Measurements from ENCODE around the gene BTNL2. TPM values are rescaled to one million over a fixed set of nuclear protein-coding genes. Genes with fewer than 3 reads are reported as not detected.

Gene BTNL2
- total RNA-seq, 1 experiment from 2014 or later, result not detected

GRCh38 chr6:32442243-32442667 lies 35.3 kb upstream of the BTNL2 start:
- TF ChIP-seq, protein P1, sequence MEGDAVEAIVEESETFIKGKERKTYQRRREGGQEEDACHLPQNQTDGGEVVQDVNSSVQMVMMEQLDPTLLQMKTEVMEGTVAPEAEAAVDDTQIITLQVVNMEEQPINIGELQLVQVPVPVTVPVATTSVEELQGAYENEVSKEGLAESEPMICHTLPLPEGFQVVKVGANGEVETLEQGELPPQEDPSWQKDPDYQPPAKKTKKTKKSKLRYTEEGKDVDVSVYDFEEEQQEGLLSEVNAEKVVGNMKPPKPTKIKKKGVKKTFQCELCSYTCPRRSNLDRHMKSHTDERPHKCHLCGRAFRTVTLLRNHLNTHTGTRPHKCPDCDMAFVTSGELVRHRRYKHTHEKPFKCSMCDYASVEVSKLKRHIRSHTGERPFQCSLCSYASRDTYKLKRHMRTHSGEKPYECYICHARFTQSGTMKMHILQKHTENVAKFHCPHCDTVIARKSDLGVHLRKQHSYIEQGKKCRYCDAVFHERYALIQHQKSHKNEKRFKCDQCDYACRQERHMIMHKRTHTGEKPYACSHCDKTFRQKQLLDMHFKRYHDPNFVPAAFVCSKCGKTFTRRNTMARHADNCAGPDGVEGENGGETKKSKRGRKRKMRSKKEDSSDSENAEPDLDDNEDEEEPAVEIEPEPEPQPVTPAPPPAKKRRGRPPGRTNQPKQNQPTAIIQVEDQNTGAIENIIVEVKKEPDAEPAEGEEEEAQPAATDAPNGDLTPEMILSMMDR (conservative IDR thresholded peaks at IDR 0.05), result no peak
- Histone ChIP-seq H3K27me3 (ENCODE audit: insufficient read depth, low read length) (no peaks in the 10 kb centered on the region), H3K79me1 (ENCODE audit: insufficient read depth, low read depth, low read length, poor library complexity, severe bottlenecking) (no peaks in the 10 kb centered on the region), H3K27ac (ENCODE audit: insufficient read length, low read depth, low read length) (no peak overlapping the region), H4K8ac (replicated peaks; ENCODE audit: insufficient read length, low read depth, low read length) (no peak overlapping the region), H4K5ac (ENCODE audit: insufficient read length, low read depth, low read length) (no peak overlapping the region), H2BK12ac (ENCODE audit: insufficient read length, low read depth, low read length) (no peak overlapping the region), H2BK15ac (ENCODE audit: low read depth, low read length) (no peak overlapping the region), H2AFZ (ENCODE audit: low read length) (no peak overlapping the region), H3K56ac (ENCODE audit: insufficient read length, low read depth, low read length) (no peak overlapping the region), H3K18ac (ENCODE audit: insufficient read length, low read depth, low read length) (no peak overlapping the region), H2BK20ac (ENCODE audit: low read depth, low read length, poor library complexity, severe bottlenecking) (no peak overlapping the region), H2BK5ac (ENCODE audit: insufficient read length, low read length) (no peak overlapping the region), H2AK5ac (ENCODE audit: insufficient read length, low read length) (no peak overlapping the region), H3K4ac (ENCODE audit: low read depth, low read length) (no peak overlapping the region), H3K14ac (ENCODE audit: insufficient read depth, low read length) (no peak overlapping the region), H3K23ac (ENCODE audit: insufficient read length, low read depth, low read length) (no peak overlapping the region), H4K91ac (ENCODE audit: insufficient read length, low read depth, low read length) (no peak overlapping the region), H4K20me1 (ENCODE audit: control insufficient read depth, insufficient read depth, insufficient read length) (no peaks in the 10 kb centered on the region), H3K9ac (ENCODE audit: extremely low read depth, insufficient read length, low read length) (no peak overlapping the region), H3K23me2 (ENCODE audit: insufficient read length, low read depth, low read length, poor library complexity, severe bottlenecking) (no peaks in the 10 kb centered on the region), H3T11ph (ENCODE audit: low read length) (no peak overlapping the region), H3K4me1 (ENCODE audit: insufficient read depth, low read length) (no peaks in the 10 kb centered on the region), H3K9me3 (ENCODE audit: control insufficient read depth, low read depth, low read length) (no peaks in the 10 kb centered on the region), H3K79me2 (ENCODE audit: insufficient read depth, low read length) (no peaks in the 10 kb centered on the region), H2BK120ac (ENCODE audit: low read depth, low read length, poor library complexity, severe bottlenecking) (no peak overlapping the region), H3K4me2 (ENCODE audit: insufficient read depth, insufficient read length, low read length) (no peak overlapping the region)
- no peak for DNase-seq
- Mint-ChIP-seq H3K27ac (no peak overlapping the region), H3K27me3 (ENCODE audit: low read depth) (peaks cover 3% of the 10 kb centered on the region; the same call in 1 of the 2 replicates), H3K9me3 (0 out of 5 replicates have a peak, but pooled peaks cover 0 to 2% of the 10 kb centered on the region in 2 experiments), H3K36me3 (ENCODE audit: insufficient read depth in 1 of 3, low read depth in 3 of 3) (no peaks in the 10 kb centered on the region; a peak in 1 of 7 replicates), H3K4me1 (peaks cover 4 to 6% of the 10 kb centered on the region in 2 experiments), H3K4me3 (no peak overlapping the region)
- WGBS (ENCODE audit: extremely low coverage, insufficient read length, low lambda C conversion rate), result no CpG with 5 or more reads among the region's 7 CpGs
